ENCODE measurements around the gene ELL. TPM values are rescaled to one million over a fixed set of nuclear protein-coding genes. Genes with fewer than 3 reads are reported as not detected.

Gene ELL
- total RNA-seq, 1 donor from 2014 or later: 19.2 TPM

GRCh38 chr19:18499055-18499775, 22.7 kb downstream of the ELL start:
- H3K27me3 Mint-ChIP-seq (ENCODE audit: low read depth): no peaks in the 10 kb centered on the region
- no peak overlapping the region for H3K4me3 Mint-ChIP-seq
- H3K27ac Mint-ChIP-seq: no peak overlapping the region
- no peak for DNase-seq (ENCODE audit: low spot score in 2 of 2, unreplicated experiment in 2 of 2)
- no peaks in the 10 kb centered on the region for H3K9me3 Mint-ChIP-seq
- peaks cover 16% of the 10 kb centered on the region for H3K4me1 Mint-ChIP-seq
- no peaks in the 10 kb centered on the region for H3K36me3 Mint-ChIP-seq
- no peak for TF ChIP-seq CTCF (IDR thresholded peaks at IDR 0.05; ENCODE audit: unreplicated experiment)

DNA sequence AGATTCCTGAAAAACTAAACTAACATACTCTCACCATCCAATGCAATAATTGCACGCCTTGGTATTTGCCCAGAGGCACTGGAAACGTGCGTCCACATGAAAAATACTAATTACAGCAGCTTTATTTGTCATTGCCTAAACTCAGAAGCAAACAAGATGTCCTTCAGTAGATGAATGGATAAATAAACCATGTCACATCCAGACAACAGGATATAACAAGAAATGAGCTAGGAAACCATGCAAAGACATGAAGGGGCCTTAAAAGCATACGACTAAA, 25.0 kb downstream of the ELL start:
- H3K4me1 Mint-ChIP-seq: peaks cover 16% of the 10 kb centered on the region
- no peak overlapping the region for H3K27ac Mint-ChIP-seq
- no peak for TF ChIP-seq CTCF (IDR thresholded peaks at IDR 0.05; ENCODE audit: unreplicated experiment)
- no peak overlapping the region for H3K4me3 Mint-ChIP-seq
- H3K9me3 Mint-ChIP-seq: no peaks in the 10 kb centered on the region
- H3K27me3 Mint-ChIP-seq (ENCODE audit: low read depth): no peaks in the 10 kb centered on the region
- H3K36me3 Mint-ChIP-seq: no peaks in the 10 kb centered on the region
- DNase-seq (ENCODE audit: low spot score in 2 of 2, unreplicated experiment in 2 of 2): no peak

- DNase-seq (ENCODE audit: low spot score in 2 of 2, unreplicated experiment in 2 of 2): no peak
- H3K36me3 Mint-ChIP-seq: no peaks in the 10 kb centered on the region
- no peaks in the 10 kb centered on the region for H3K27me3 Mint-ChIP-seq (ENCODE audit: low read depth)
- H3K4me3 Mint-ChIP-seq: no peak overlapping the region
- H3K4me1 Mint-ChIP-seq: peaks cover 16% of the 10 kb centered on the region
- TF ChIP-seq CTCF (IDR thresholded peaks at IDR 0.05; ENCODE audit: unreplicated experiment): no peak
- no peaks in the 10 kb centered on the region for H3K9me3 Mint-ChIP-seq
- H3K27ac Mint-ChIP-seq: no peak overlapping the region
Measured at GRCh38 chr19:18496167-18496979, 25.5 kb downstream of the ELL start.

DNA sequence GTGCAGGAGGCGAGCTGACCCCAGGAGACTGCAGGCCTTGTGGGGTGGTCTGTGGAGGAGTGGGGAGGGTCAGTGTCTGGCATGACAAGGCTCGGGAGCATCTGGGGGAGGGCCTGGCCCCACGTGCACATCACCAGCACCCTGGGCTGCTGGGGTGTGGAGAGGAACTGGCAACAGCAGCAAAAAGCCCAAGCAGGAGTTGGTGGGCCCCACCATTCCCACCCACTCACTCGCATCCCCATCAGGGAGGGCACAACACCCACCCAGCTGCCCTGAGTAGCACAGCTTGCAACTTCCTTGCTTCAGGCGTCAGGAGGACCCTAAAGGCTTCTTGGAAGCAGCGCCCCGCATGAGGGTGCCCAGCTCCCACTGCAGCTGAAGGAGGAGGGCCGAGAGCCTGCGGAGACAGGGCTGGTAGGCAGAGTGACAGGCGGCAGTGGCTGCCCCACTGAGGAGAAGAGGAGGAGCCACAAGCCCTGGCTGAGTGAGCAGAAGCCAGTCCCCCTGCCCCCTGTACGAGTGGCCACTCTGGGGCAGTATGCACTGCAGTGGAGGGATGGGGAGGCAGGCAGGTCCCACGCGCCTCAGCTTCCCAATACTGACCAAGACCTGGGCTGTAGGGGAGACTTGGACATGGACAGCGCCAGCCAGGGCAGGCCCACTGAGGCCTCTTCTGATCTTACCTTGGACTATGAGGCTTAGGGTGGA, 26.5 kb downstream of the ELL start:
- peaks cover 16% of the 10 kb centered on the region for H3K4me1 Mint-ChIP-seq
- no peak for DNase-seq (ENCODE audit: low spot score in 2 of 2, unreplicated experiment in 2 of 2)
- H3K4me3 Mint-ChIP-seq: no peak overlapping the region
- no peaks in the 10 kb centered on the region for H3K27me3 Mint-ChIP-seq (ENCODE audit: low read depth)
- H3K36me3 Mint-ChIP-seq: no peaks in the 10 kb centered on the region
- no peak overlapping the region for H3K27ac Mint-ChIP-seq
- TF ChIP-seq CTCF (IDR thresholded peaks at IDR 0.05; ENCODE audit: unreplicated experiment): no peak
- no peaks in the 10 kb centered on the region for H3K9me3 Mint-ChIP-seq

DNA sequence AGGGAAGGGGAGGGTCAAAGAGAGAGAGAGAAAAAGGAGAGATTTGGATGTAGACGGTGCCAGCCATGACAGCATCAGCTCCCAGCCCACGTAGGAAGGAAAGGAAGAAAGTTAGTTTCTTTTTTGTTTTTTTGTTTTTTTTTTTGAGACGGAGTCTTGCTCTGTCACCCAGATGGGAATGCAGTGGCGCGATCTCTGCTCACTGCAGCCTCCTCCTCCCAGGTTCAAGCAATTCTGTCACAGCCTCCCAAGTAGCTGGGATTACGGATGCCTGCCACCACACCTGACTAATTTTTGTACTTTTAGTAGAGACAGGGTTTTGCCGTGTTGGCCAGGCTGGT, 27.6 kb downstream of the ELL start:
- no peaks in the 10 kb centered on the region for H3K9me3 Mint-ChIP-seq

More for the DNA sequence above, 27.6 kb downstream of the ELL start:
- Mint-ChIP-seq H3K4me1 (peaks cover 16% of the 10 kb centered on the region), H3K27ac (no peak overlapping the region), H3K36me3 (no peaks in the 10 kb centered on the region), H3K4me3 (no peak overlapping the region), H3K27me3 (ENCODE audit: low read depth) (no peaks in the 10 kb centered on the region)
- DNase-seq (ENCODE audit: low spot score in 2 of 2, unreplicated experiment in 2 of 2): no peak
- no peak for TF ChIP-seq CTCF (IDR thresholded peaks at IDR 0.05; ENCODE audit: unreplicated experiment)
